Liver (tissue), 9 donors: ENCODE data around the gene KRTAP3-2. TPM values are rescaled to one million over a fixed set of nuclear protein-coding genes. Genes with fewer than 3 reads are reported as not detected.

ENCODE experiments used
- DNase-seq: peaks from one replicate; pipeline ENCODE4 v3.0.0-alpha.2; 2017; ENCODE audit warnings: low spot score
- H3K27ac ChIP-seq, 2 donors: one replicate each; pipeline ENCODE4 v1.7.0; 2013; ENCODE audit warnings: inconsistent platforms in 2 of 2, low read length in 2 of 2, control low read depth in 1 of 2, low read depth in 1 of 2, mild to moderate bottlenecking in 1 of 2
- H3K27me3 ChIP-seq, 4 donors: one replicate each; pipeline versions ENCODE4 v1.6.1 to v1.7.0; 2013; ENCODE audit warnings: low read length in 3 of 4, inconsistent platforms in 1 of 4, mild to moderate bottlenecking in 1 of 4, moderate library complexity in 1 of 4; ENCODE audit not compliant: control insufficient read depth in 4 of 4, insufficient read depth in 4 of 4
- H3K36me3 ChIP-seq, 4 donors: one replicate each; pipeline versions ENCODE4 v1.6.1 to v1.7.0; 2013; ENCODE audit warnings: low read length in 3 of 4, mild to moderate bottlenecking in 3 of 4, low read depth in 1 of 4, moderate library complexity in 1 of 4; ENCODE audit not compliant: control insufficient read depth in 4 of 4, insufficient read depth in 3 of 4
- H3K4me1 ChIP-seq, 4 donors: one replicate each; pipeline versions ENCODE4 v1.6.1 to v1.7.0; 2013; ENCODE audit warnings: low read length in 3 of 4, mild to moderate bottlenecking in 3 of 4, moderate library complexity in 1 of 4; ENCODE audit not compliant: control insufficient read depth in 4 of 4, insufficient read depth in 4 of 4
- H3K4me3 ChIP-seq, 3 donors: one replicate each; pipeline versions ENCODE4 v1.6.1 to v1.7.0; 2013; ENCODE audit warnings: low read length in 3 of 3, control low read depth in 1 of 3, low read depth in 1 of 3, mild to moderate bottlenecking in 1 of 3
- H3K9ac ChIP-seq, 2 donors: one replicate each; pipeline ENCODE4 v1.7.0; 2013; ENCODE audit warnings: low read length in 2 of 2, mild to moderate bottlenecking in 2 of 2, moderate library complexity in 2 of 2, control low read depth in 1 of 2, low read depth in 1 of 2
- H3K9me3 ChIP-seq, 4 donors: one replicate each; pipeline versions ENCODE4 v1.6.1 to v1.7.0; 2013; ENCODE audit warnings: low read length in 3 of 4; ENCODE audit not compliant: control insufficient read depth in 4 of 4
- EGR1 ChIP-seq, 2 donors: IDR thresholded peaks; 2 replicates each; pipeline ENCODE4 v1.6.1; 2016 to 2018; ENCODE audit warnings: antibody characterized with exemption in 2 of 2, low read depth in 2 of 2
- FOXA1 ChIP-seq: IDR thresholded peaks from 2 replicates; pipeline ENCODE4 v1.6.1; 2016; ENCODE audit warnings: antibody characterized with exemption
- FOXA2 ChIP-seq: IDR thresholded peaks from 2 replicates; pipeline ENCODE4 v1.6.1; 2016; ENCODE audit warnings: antibody characterized with exemption
- HNF4A ChIP-seq, 2 donors: conservative IDR thresholded peaks; 2 replicates each; pipeline ENCODE4 v1.6.1; 2016; ENCODE audit warnings: antibody characterized with exemption in 2 of 2, mild to moderate bottlenecking in 2 of 2
- JUND ChIP-seq, 2 donors: IDR thresholded peaks; 2 replicates each; pipeline ENCODE4 v1.6.1; 2016; ENCODE audit warnings: antibody characterized with exemption in 2 of 2
- NR2F2 ChIP-seq: IDR thresholded peaks from 2 replicates; pipeline ENCODE4 v1.6.1; 2016; ENCODE audit warnings: antibody characterized with exemption
- RAD21 ChIP-seq, 2 donors: IDR thresholded peaks; 2 replicates each; pipeline ENCODE4 v1.6.1; 2016; ENCODE audit warnings: antibody characterized with exemption in 2 of 2, mild to moderate bottlenecking in 2 of 2
- RXRA ChIP-seq, 2 donors: IDR thresholded peaks; 2 replicates each; pipeline ENCODE4 v1.6.1; 2017 to 2018; ENCODE audit warnings: antibody characterized with exemption in 2 of 2, mild to moderate bottlenecking in 1 of 2
- SP1 ChIP-seq: IDR thresholded peaks from 2 replicates; pipeline ENCODE4 v1.6.1; 2018; ENCODE audit warnings: antibody characterized with exemption, mild to moderate bottlenecking
- TAF1 ChIP-seq: conservative IDR thresholded peaks from 2 replicates; pipeline ENCODE4 v1.6.1; 2016; ENCODE audit warnings: antibody characterized with exemption, mild to moderate bottlenecking
- YY1 ChIP-seq: IDR thresholded peaks from 2 replicates; pipeline ENCODE4 v1.6.1; 2016; ENCODE audit warnings: antibody characterized with exemption, mild to moderate bottlenecking
- WGBS: extraction: QIAGEN DNeasy Blood & Tissue Kit; methylation state at CpG from one replicate; pipeline ENCODE4 v1.1.7; 2013; 5-methylcytosine and 5-hydroxymethylcytosine counted together
- polyA plus RNA-seq, 2 donors: library from polyadenylated mRNA; stranded (reverse) in 1 of 2; unstranded in 1 of 2; fragments of 200-250 nt in 1 of 2; fragments of >200 nt in 1 of 2; fragmentation: Nextera tagmentation in 1 of 2; extraction: Ambion mirVana in 1 of 2; gene quantifications; one replicate each; pipeline versions ENCODE4 v1.2.1 to v1.2.3, GENCODE V29; 2013 to 2015
- total RNA-seq, 2 donors: library from RNA; depleted of rRNA; stranded (reverse); fragments of >200 nt; gene quantifications; one replicate each; pipeline ENCODE4 v1.2.3, GENCODE V29; 2014
- TF ChIP-seq, protein P1 (sequence below): IDR thresholded peaks from 2 replicates; pipeline ENCODE4 v1.6.1; 2016; ENCODE audit warnings: antibody characterized with exemption
- TF ChIP-seq, protein P2 (sequence below): IDR thresholded peaks from 2 replicates; pipeline ENCODE4 v1.6.1; 2016; ENCODE audit warnings: antibody characterized with exemption
- TF ChIP-seq, protein P3 (sequence below): IDR thresholded peaks from 2 replicates; pipeline ENCODE4 v1.6.1; 2016; ENCODE audit warnings: antibody characterized with exemption, mild to moderate bottlenecking
- donor health status: healthy.
- donor health status: healthy.
- donor health status: healthy.
- donor health status: healthy.
- donor health status: healthy.

KRTAP3-2 gene
- total and polyA plus RNA-seq, 4 donors: not detected

DNA sequence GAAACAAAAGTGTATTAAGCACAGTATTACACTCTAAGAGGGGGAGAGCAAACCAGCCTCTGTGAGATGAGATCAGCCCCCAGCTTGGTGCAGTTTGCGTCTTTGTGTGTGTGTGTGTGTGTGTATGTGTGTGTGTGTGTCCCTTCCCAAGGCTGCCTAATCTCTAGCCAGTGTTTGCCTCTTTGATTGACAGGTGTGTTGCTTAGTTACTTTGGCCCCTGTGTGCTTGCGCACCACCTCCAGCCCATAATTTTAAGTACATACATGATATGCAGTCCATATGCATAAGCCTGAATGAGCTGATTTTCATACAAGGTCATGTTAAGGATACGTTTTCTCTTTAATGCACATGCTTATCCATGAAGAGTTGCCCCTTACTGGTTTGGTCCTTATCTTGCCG is 2.1 kb upstream of the KRTAP3-2 start:
- peaks cover 0 to 3% (median 0%) of the 10 kb centered on the region in 4 donors for H3K27me3 ChIP-seq
- no peak overlapping the region for H3K27ac ChIP-seq
- no peaks in the 10 kb centered on the region for H3K36me3 ChIP-seq
- H3K9ac ChIP-seq: no peak overlapping the region
- H3K4me3 ChIP-seq: no peak overlapping the region
- H3K4me1 ChIP-seq: no peaks in the 10 kb centered on the region
- DNase-seq: no peak
- no peak for TF ChIP-seq NR2F2
- TF ChIP-seq, protein P1, sequence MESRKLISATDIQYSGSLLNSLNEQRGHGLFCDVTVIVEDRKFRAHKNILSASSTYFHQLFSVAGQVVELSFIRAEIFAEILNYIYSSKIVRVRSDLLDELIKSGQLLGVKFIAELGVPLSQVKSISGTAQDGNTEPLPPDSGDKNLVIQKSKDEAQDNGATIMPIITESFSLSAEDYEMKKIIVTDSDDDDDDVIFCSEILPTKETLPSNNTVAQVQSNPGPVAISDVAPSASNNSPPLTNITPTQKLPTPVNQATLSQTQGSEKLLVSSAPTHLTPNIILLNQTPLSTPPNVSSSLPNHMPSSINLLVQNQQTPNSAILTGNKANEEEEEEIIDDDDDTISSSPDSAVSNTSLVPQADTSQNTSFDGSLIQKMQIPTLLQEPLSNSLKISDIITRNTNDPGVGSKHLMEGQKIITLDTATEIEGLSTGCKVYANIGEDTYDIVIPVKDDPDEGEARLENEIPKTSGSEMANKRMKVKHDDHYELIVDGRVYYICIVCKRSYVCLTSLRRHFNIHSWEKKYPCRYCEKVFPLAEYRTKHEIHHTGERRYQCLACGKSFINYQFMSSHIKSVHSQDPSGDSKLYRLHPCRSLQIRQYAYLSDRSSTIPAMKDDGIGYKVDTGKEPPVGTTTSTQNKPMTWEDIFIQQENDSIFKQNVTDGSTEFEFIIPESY: no peak
- WGBS: 81% methylated on average over 4 of the region's 4 CpGs
- no peaks in the 10 kb centered on the region for H3K9me3 ChIP-seq

DNA sequence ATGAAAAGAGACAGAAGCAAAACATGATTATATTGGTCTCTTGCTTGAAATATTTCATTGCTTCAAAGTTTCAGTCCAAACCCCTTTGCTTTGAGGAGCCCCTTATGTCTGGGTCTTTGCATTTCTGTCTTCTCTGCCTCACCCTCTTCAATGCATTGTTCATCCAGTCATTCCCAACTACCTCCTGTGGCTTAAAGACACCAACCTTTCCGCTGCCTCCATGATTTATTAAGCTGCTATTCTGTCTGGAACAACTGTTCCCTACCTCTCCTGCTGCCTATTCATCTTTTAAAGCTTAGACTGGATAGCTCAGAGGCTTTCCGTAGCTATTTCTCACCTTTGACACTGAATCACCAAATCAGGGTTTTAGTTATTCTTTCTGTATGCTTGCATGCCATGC is 2.3 kb downstream of the KRTAP3-2 start:
- no peaks in the 10 kb centered on the region for H3K9me3 ChIP-seq
- H3K27ac ChIP-seq: no peak overlapping the region
- H3K4me1 ChIP-seq: no peaks in the 10 kb centered on the region
- no peak overlapping the region for H3K4me3 ChIP-seq
- WGBS: 68% methylated on average over 2 of the region's 2 CpGs
- H3K27me3 ChIP-seq: peaks cover 0 to 9% (median 0%) of the 10 kb centered on the region in 4 donors
- no peak for DNase-seq
- H3K9ac ChIP-seq: no peak overlapping the region
- no peaks in the 10 kb centered on the region for H3K36me3 ChIP-seq
- TF ChIP-seq SP1 (no peak), RXRA (IDR thresholded peaks at IDR 0.05) (no peak), EGR1 (IDR thresholded peaks at IDR 0.05; ENCODE audit: low read depth in 2 of 2) (no peak), NR2F2 (no peak), JUND (IDR thresholded peaks at IDR 0.05) (no peak), YY1 (no peak), FOXA1 (no peak), RAD21 (IDR thresholded peaks at IDR 0.05) (no peak), FOXA2 (no peak), HNF4A (conservative IDR thresholded peaks at IDR 0.05) (no peak), TAF1 (no peak)
- TF ChIP-seq, protein P2, sequence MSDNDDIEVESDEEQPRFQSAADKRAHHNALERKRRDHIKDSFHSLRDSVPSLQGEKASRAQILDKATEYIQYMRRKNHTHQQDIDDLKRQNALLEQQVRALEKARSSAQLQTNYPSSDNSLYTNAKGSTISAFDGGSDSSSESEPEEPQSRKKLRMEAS: no peak
- TF ChIP-seq, protein P1: no peak
- TF ChIP-seq, protein P3, sequence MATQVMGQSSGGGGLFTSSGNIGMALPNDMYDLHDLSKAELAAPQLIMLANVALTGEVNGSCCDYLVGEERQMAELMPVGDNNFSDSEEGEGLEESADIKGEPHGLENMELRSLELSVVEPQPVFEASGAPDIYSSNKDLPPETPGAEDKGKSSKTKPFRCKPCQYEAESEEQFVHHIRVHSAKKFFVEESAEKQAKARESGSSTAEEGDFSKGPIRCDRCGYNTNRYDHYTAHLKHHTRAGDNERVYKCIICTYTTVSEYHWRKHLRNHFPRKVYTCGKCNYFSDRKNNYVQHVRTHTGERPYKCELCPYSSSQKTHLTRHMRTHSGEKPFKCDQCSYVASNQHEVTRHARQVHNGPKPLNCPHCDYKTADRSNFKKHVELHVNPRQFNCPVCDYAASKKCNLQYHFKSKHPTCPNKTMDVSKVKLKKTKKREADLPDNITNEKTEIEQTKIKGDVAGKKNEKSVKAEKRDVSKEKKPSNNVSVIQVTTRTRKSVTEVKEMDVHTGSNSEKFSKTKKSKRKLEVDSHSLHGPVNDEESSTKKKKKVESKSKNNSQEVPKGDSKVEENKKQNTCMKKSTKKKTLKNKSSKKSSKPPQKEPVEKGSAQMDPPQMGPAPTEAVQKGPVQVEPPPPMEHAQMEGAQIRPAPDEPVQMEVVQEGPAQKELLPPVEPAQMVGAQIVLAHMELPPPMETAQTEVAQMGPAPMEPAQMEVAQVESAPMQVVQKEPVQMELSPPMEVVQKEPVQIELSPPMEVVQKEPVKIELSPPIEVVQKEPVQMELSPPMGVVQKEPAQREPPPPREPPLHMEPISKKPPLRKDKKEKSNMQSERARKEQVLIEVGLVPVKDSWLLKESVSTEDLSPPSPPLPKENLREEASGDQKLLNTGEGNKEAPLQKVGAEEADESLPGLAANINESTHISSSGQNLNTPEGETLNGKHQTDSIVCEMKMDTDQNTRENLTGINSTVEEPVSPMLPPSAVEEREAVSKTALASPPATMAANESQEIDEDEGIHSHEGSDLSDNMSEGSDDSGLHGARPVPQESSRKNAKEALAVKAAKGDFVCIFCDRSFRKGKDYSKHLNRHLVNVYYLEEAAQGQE: no peak
